Measurements from ENCODE around the gene FHIP2A. TPM values are rescaled to one million over a fixed set of nuclear protein-coding genes. Genes with fewer than 3 reads are reported as not detected.
A peak's percentile ranks its signal among the peaks of the same experiment; 100 is the strongest.

The FHIP2A gene
- total RNA-seq, 4 donors from 2014 or later, result 21.0 to 37.4 (median 30.2) TPM

GRCh38 chr10:114819322-114819721 is 2.3 kb upstream of the FHIP2A start:
- no peak for ATAC-seq (ENCODE audit: low FRiP score)
- TF ChIP-seq, protein P1, sequence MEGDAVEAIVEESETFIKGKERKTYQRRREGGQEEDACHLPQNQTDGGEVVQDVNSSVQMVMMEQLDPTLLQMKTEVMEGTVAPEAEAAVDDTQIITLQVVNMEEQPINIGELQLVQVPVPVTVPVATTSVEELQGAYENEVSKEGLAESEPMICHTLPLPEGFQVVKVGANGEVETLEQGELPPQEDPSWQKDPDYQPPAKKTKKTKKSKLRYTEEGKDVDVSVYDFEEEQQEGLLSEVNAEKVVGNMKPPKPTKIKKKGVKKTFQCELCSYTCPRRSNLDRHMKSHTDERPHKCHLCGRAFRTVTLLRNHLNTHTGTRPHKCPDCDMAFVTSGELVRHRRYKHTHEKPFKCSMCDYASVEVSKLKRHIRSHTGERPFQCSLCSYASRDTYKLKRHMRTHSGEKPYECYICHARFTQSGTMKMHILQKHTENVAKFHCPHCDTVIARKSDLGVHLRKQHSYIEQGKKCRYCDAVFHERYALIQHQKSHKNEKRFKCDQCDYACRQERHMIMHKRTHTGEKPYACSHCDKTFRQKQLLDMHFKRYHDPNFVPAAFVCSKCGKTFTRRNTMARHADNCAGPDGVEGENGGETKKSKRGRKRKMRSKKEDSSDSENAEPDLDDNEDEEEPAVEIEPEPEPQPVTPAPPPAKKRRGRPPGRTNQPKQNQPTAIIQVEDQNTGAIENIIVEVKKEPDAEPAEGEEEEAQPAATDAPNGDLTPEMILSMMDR (IDR thresholded peaks at IDR 0.05), result no peak
- no peak for DNase-seq (ENCODE audit: low spot score)

GRCh38 chr10:114821915-114822443 is 399 bp downstream of the FHIP2A start:
- DNase-seq (ENCODE audit: low spot score) (no peak), ATAC-seq (ENCODE audit: low FRiP score) (peak; percentile 53)
- TF ChIP-seq, protein P1 (IDR thresholded peaks at IDR 0.05), result no peak

GRCh38 chr10:114822444-114823076 is 980 bp downstream of the FHIP2A start:
- DNase-seq (ENCODE audit: low spot score) (no peak), ATAC-seq (ENCODE audit: low FRiP score) (peak; percentile 4)
- TF ChIP-seq, protein P1 (IDR thresholded peaks at IDR 0.05), result no peak

DNA sequence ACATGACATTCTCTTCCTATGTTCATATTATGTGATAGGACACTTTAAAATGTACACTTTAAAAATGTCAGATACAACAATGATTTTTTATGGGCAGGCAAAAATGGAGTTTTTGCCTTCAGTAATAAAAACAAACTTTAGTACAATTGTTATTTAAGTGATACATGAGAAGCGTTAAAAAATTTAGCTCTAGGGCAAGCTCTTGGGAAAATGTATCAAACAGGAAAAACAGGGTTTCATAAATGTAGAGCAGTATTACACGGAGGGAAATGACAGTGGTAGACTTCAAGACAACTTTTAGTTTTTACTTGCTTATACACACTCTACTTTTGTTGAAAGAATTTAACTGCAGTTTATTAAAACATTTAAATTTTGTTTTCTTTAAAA is 1.5 kb downstream of the FHIP2A start:
- ATAC-seq (ENCODE audit: low FRiP score) (no peak), DNase-seq (ENCODE audit: low spot score) (no peak)
- TF ChIP-seq, protein P1 (IDR thresholded peaks at IDR 0.05), result no peak

- TF ChIP-seq, protein P1 (IDR thresholded peaks at IDR 0.05), result no peak
- ATAC-seq (ENCODE audit: low FRiP score) (no peak), DNase-seq (ENCODE audit: low spot score) (no peak)
These were observed 2.8 kb downstream of the FHIP2A start for GRCh38 chr10:114824391-114824790.

DNA sequence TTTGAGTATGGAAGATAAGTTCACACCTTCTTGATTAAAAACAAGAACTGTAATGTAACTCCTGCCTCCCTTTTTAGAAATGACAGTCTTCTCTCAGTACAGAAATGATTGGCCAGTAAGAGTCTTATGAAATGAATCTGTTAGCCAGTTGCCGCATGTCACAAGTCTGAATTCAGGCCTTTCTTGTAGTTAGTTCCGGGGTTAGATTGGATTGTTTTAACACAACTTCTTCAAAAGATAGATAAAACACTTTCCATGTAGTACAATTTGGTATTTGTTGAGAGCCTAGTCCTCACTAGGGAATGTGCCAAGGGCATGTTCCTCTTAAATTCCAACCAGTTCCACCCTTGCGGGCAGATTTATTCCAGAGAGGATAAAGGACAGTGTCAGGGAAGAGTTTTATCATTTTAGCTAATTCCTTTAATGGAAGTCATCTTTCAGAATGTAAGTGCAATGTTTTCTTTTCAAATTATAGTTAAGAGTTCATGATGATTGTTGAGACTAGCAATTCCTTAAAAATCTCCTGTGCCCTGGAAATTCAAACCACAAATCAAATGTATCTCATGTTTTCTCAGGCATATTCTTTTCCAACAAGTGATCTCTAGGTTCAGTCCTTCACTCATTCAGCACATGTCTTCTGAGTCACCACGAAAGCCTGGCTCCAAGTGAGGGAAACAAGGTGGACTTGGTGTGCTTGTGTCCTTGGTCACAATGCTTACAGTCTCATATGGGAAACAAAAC is 4.1 kb downstream of the FHIP2A start:
- ATAC-seq (ENCODE audit: low FRiP score) (no peak), DNase-seq (ENCODE audit: low spot score) (no peak)
- TF ChIP-seq, protein P1 (IDR thresholded peaks at IDR 0.05), result no peak

Data from omental fat pad (tissue), 4 donors.